D721Med (cell line): ENCODE data around the gene ZEB1.
A peak's percentile ranks its signal among the peaks of the same experiment; 100 is the strongest.

Source experiments
- DNase-seq: peaks from one replicate; pipeline ENCODE4 v3.0.0; 2011; ENCODE audit warnings: low spot score; ENCODE audit not compliant: insufficient read length
- FAIRE-seq: peaks from 2 replicates; lab custom pipeline; 2011; peaks lifted over from hg19 to GRCh38; lab: Jason Lieb, UNC
- TF ChIP-seq, protein P1 (sequence below): IDR thresholded peaks from 2 replicates; pipeline ENCODE4 v1.5.1; 2012; ENCODE audit warnings: mild to moderate bottlenecking, control low read depth; ENCODE audit not compliant: insufficient read depth; ENCODE audit errors: missing control alignments

The ZEB1 gene

GRCh38 chr10:31451766-31452165 lies 132.8 kb downstream of the ZEB1 start:
- DNase-seq: no peak
- TF ChIP-seq, protein P1, sequence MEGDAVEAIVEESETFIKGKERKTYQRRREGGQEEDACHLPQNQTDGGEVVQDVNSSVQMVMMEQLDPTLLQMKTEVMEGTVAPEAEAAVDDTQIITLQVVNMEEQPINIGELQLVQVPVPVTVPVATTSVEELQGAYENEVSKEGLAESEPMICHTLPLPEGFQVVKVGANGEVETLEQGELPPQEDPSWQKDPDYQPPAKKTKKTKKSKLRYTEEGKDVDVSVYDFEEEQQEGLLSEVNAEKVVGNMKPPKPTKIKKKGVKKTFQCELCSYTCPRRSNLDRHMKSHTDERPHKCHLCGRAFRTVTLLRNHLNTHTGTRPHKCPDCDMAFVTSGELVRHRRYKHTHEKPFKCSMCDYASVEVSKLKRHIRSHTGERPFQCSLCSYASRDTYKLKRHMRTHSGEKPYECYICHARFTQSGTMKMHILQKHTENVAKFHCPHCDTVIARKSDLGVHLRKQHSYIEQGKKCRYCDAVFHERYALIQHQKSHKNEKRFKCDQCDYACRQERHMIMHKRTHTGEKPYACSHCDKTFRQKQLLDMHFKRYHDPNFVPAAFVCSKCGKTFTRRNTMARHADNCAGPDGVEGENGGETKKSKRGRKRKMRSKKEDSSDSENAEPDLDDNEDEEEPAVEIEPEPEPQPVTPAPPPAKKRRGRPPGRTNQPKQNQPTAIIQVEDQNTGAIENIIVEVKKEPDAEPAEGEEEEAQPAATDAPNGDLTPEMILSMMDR: no peak
- no peak for FAIRE-seq

- TF ChIP-seq, protein P1: no peak
- FAIRE-seq: no peak
- DNase-seq: no peak
Observed at GRCh38 chr10:31456468-31456867, 137.5 kb downstream of the ZEB1 start.

- TF ChIP-seq, protein P1: no peak
- no peak for FAIRE-seq
- no peak for DNase-seq
Observed at GRCh38 chr10:31457858-31458257, 138.8 kb downstream of the ZEB1 start.

GRCh38 chr10:31458974-31459373 lies 140.0 kb downstream of the ZEB1 start:
- TF ChIP-seq, protein P1: no peak
- FAIRE-seq (peak; percentile 11), DNase-seq (no peak)

DNA sequence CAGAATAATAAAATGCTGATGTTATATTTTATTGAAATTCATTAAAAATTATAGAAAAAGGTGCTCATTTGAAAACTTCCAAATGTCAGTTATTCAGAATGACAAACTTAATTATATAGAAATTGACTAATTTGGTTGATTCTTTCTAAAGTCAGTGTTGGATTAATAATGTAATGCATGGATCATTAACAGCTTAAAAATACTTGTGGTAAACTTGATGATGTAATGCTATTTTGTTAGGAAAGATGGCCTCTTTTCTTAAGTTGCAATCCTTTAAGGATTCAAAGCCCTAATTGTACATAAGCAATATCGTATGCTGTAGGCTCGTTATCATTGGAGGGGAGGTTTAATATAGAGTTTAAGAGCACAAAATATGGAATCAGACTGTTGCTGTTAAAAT lies 141.2 kb downstream of the ZEB1 start:
- no peak for FAIRE-seq
- TF ChIP-seq, protein P1: no peak
- DNase-seq: no peak

DNA sequence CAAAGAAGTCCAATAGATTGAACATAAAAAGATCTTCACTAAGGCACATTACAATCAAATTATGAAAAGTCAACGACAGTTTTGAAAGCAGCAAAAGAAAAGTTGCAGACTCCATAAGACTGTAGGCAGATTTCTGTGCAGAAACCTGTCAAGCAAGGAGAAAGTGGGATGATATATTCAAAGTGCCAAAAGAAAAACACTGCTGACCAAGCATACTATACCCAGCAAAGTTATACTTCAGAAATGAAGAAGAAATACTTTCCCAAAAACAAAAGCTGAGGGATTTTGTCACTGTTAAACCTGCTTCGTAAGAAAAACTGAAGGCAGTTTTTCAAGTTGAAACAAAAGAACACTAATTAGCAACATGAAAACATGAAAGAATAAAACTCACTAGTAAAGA lies 145.5 kb downstream of the ZEB1 start:
- TF ChIP-seq, protein P1: no peak
- FAIRE-seq (no peak), DNase-seq (no peak)

GRCh38 chr10:31466313-31466712 lies 147.3 kb downstream of the ZEB1 start:
- no peak for DNase-seq
- FAIRE-seq: no peak
- TF ChIP-seq, protein P1: no peak
